Measurements from ENCODE around the gene SLC30A5.

The SLC30A5 gene

DNA sequence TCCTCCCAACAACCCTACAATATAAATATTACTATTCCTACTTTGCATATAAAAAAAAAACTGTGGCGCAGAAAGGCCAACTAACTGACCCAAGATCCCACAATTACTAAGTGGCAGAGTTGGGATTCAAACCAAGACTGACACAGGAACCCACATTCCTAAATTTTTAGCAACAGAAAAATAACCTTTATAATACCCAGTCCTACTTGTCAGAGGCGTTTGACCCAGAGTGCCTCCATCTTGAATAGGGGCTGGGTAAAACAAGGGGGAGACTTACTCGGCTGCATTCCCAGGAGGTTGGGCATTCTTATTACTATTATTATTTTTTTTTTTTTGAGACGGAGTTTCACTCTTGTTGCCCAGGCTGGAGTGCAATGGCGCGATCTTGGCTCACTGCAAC is 2.0 kb upstream of the SLC30A5 start:
- H3K27me3 ChIP-seq (ENCODE audit: insufficient read depth, poor library complexity, severe bottlenecking), result no peaks in the 10 kb centered on the region

DNA sequence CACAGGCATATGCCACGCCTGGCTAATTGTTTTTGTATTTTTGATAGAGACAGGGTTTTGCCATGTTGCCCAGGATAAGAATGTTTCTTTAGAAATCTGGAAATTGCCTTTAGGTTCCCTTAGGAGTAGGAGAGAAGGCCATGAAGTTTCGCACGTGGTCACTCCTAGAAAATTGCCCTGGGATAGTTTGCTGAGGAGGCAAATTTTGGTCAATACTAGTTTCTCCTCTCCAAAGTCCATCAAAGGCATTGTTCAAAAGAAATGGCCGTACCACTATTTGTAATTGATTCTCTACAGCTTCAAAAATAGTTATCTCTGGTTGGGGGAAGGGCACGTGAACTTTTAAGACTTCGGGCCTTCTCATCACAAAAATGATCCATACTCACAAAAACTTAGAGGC is 845 bp upstream of the SLC30A5 start:
- TF ChIP-seq SPI1 (IDR thresholded peaks at IDR 0.05; ENCODE audit: borderline replicate concordance, low read depth), result no peak
- TF ChIP-seq, protein P1, sequence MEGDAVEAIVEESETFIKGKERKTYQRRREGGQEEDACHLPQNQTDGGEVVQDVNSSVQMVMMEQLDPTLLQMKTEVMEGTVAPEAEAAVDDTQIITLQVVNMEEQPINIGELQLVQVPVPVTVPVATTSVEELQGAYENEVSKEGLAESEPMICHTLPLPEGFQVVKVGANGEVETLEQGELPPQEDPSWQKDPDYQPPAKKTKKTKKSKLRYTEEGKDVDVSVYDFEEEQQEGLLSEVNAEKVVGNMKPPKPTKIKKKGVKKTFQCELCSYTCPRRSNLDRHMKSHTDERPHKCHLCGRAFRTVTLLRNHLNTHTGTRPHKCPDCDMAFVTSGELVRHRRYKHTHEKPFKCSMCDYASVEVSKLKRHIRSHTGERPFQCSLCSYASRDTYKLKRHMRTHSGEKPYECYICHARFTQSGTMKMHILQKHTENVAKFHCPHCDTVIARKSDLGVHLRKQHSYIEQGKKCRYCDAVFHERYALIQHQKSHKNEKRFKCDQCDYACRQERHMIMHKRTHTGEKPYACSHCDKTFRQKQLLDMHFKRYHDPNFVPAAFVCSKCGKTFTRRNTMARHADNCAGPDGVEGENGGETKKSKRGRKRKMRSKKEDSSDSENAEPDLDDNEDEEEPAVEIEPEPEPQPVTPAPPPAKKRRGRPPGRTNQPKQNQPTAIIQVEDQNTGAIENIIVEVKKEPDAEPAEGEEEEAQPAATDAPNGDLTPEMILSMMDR (IDR thresholded peaks at IDR 0.05; ENCODE audit: insufficient read depth, low read length), result no peak
- TF ChIP-seq, protein P2, sequence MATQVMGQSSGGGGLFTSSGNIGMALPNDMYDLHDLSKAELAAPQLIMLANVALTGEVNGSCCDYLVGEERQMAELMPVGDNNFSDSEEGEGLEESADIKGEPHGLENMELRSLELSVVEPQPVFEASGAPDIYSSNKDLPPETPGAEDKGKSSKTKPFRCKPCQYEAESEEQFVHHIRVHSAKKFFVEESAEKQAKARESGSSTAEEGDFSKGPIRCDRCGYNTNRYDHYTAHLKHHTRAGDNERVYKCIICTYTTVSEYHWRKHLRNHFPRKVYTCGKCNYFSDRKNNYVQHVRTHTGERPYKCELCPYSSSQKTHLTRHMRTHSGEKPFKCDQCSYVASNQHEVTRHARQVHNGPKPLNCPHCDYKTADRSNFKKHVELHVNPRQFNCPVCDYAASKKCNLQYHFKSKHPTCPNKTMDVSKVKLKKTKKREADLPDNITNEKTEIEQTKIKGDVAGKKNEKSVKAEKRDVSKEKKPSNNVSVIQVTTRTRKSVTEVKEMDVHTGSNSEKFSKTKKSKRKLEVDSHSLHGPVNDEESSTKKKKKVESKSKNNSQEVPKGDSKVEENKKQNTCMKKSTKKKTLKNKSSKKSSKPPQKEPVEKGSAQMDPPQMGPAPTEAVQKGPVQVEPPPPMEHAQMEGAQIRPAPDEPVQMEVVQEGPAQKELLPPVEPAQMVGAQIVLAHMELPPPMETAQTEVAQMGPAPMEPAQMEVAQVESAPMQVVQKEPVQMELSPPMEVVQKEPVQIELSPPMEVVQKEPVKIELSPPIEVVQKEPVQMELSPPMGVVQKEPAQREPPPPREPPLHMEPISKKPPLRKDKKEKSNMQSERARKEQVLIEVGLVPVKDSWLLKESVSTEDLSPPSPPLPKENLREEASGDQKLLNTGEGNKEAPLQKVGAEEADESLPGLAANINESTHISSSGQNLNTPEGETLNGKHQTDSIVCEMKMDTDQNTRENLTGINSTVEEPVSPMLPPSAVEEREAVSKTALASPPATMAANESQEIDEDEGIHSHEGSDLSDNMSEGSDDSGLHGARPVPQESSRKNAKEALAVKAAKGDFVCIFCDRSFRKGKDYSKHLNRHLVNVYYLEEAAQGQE (IDR thresholded peaks at IDR 0.05; ENCODE audit: insufficient replicate concordance, low read depth), result no peak
- no peak for TF ChIP-seq POLR2AphosphoS5 (IDR thresholded peaks at IDR 0.05; ENCODE audit: low read depth)
- no peak overlapping the region for H3K4me3 ChIP-seq (replicated peaks; ENCODE audit: insufficient read depth, low read length)
- no peak overlapping the region for H3K27ac ChIP-seq (replicated peaks)
- H3K27me3 ChIP-seq (ENCODE audit: insufficient read depth, poor library complexity, severe bottlenecking), result no peaks in the 10 kb centered on the region
- no peak for DNase-seq (ENCODE audit: low read depth in 1 of 2, low spot score in 1 of 2)

More for the DNA sequence above, 2.0 kb upstream of the SLC30A5 start:
- TF ChIP-seq SPI1 (IDR thresholded peaks at IDR 0.05; ENCODE audit: borderline replicate concordance, low read depth), result no peak
- TF ChIP-seq GABPA (IDR thresholded peaks at IDR 0.05; ENCODE audit: low read depth), result no peak
- TF ChIP-seq POLR2AphosphoS5 (IDR thresholded peaks at IDR 0.05; ENCODE audit: low read depth), result no peak
- TF ChIP-seq, protein P1 (IDR thresholded peaks at IDR 0.05; ENCODE audit: insufficient read depth, low read length), result no peak
- TF ChIP-seq, protein P2 (IDR thresholded peaks at IDR 0.05; ENCODE audit: insufficient replicate concordance, low read depth), result no peak
- Histone ChIP-seq H3K27ac (replicated peaks) (no peak overlapping the region), H3K4me3 (replicated peaks; ENCODE audit: insufficient read depth, low read length) (no peak overlapping the region)
- no peak for DNase-seq (ENCODE audit: low read depth in 1 of 2, low spot score in 1 of 2)

DNA sequence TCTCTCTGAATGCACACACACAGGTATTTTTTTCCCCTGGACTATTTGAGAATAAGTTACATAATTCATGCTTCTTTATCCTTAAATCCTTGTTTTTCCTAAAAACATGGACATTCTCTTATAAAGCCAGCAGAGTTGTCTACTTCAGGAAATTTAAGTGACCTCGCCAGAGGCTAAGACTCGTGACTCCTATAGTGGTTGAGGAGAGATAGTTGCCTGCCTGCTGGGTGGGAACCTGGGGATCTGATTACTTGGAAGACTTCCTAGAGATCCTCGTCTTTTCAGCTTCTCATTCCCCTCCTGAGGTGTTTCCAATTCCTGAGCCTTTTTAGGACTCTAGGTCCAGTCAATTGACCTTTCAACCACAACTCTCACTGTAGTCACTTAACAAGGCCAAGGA is 5.5 kb downstream of the SLC30A5 start:
- no peak for DNase-seq (ENCODE audit: low read depth in 1 of 2, low spot score in 1 of 2)
- Histone ChIP-seq H3K4me3 (replicated peaks; ENCODE audit: insufficient read depth, low read length) (no peak overlapping the region), H3K27ac (replicated peaks) (no peak overlapping the region), H3K27me3 (ENCODE audit: insufficient read depth, poor library complexity, severe bottlenecking) (no peaks in the 10 kb centered on the region)
- TF ChIP-seq, protein P2 (IDR thresholded peaks at IDR 0.05; ENCODE audit: insufficient replicate concordance, low read depth), result no peak

DNA sequence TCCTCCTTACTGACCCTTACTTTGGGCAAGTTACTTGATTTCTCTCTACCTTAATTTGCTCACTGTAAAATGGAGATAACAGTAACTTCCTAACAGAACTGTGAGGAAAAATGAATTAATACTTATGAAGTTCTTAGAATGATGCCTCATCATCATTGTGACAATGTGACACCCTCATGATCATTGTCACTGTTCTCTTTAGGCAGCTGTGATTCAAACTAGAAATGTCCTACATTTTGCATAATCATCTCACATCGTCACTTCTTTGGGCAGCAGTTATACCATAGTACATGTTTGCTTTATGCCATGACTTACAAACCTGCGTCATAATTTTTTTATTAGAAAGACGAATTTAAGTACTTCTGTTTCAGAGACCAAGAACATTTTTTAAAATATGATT is 9.7 kb downstream of the SLC30A5 start:
- no peak for DNase-seq (ENCODE audit: low read depth in 1 of 2, low spot score in 1 of 2)
- Histone ChIP-seq H3K4me3 (replicated peaks; ENCODE audit: insufficient read depth, low read length) (no peak overlapping the region), H3K27me3 (ENCODE audit: insufficient read depth, poor library complexity, severe bottlenecking) (no peaks in the 10 kb centered on the region), H3K27ac (replicated peaks) (no peak overlapping the region)
- TF ChIP-seq, protein P1 (IDR thresholded peaks at IDR 0.05; ENCODE audit: insufficient read depth, low read length), result no peak
- TF ChIP-seq POLR2AphosphoS5 (IDR thresholded peaks at IDR 0.05; ENCODE audit: low read depth) (no peak), GABPA (IDR thresholded peaks at IDR 0.05; ENCODE audit: low read depth) (no peak)
